Endodermal cell (in vitro differentiated cells): ENCODE data around the gene UNC5B. TPM values are rescaled to one million over a fixed set of nuclear protein-coding genes. Genes with fewer than 3 reads are reported as not detected.

Experiments used
- DNase-seq: peaks from one replicate; pipeline ENCODE4 v3.0.0-alpha.2; 2017
- H3K27ac ChIP-seq: 2 replicates; pipeline ENCODE4 v1.5.1; 2013; ENCODE audit warnings: mild to moderate bottlenecking, low read depth, low read length, moderate library complexity
- H3K27me3 ChIP-seq: 2 replicates; pipeline ENCODE4 v1.6.1; 2013; ENCODE audit warnings: mild to moderate bottlenecking, low read length, moderate library complexity; ENCODE audit not compliant: insufficient read depth, control insufficient read depth, poor library complexity, severe bottlenecking
- H3K36me3 ChIP-seq: 2 replicates; pipeline ENCODE4 v1.7.0; 2013; ENCODE audit warnings: mild to moderate bottlenecking, low read length, moderate library complexity; ENCODE audit not compliant: control insufficient read depth, insufficient read depth
- H3K4me1 ChIP-seq: one replicate; pipeline ENCODE4 v1.7.0; 2013; ENCODE audit warnings: low read length; ENCODE audit not compliant: control insufficient read depth, insufficient read depth
- H3K4me3 ChIP-seq: 2 replicates; pipeline ENCODE4 v1.5.1; 2013; ENCODE audit warnings: mild to moderate bottlenecking, low read length, moderate library complexity
- H3K9ac ChIP-seq: 2 replicates; pipeline ENCODE4 v1.6.1; 2013; ENCODE audit warnings: mild to moderate bottlenecking, low read length, moderate library complexity; ENCODE audit not compliant: poor library complexity, severe bottlenecking; ENCODE audit errors: extremely low read depth
- H3K9me3 ChIP-seq: 2 replicates; pipeline ENCODE4 v1.6.1; 2013; ENCODE audit warnings: mild to moderate bottlenecking, low read length, moderate library complexity; ENCODE audit not compliant: control insufficient read depth
- H3K27ac Mint-ChIP-seq: 2 replicates; pipeline ENCODE4 v1.8.0; 2020; ENCODE audit warnings: mixed read lengths
- H3K27me3 Mint-ChIP-seq: 2 replicates; pipeline ENCODE4 v1.8.0; 2021; ENCODE audit warnings: mild to moderate bottlenecking, mixed read lengths; ENCODE audit not compliant: insufficient read depth
- H3K36me3 Mint-ChIP-seq: 2 replicates; pipeline ENCODE4 v1.8.0; 2020; ENCODE audit warnings: low read depth, mixed read lengths
- H3K4me1 Mint-ChIP-seq: 2 replicates; pipeline ENCODE4 v1.8.0; 2020; ENCODE audit warnings: mixed read lengths
- H3K4me3 Mint-ChIP-seq: 2 replicates; pipeline ENCODE4 v1.8.0; 2020; ENCODE audit warnings: mild to moderate bottlenecking, moderate library complexity, mixed read lengths
- H3K9me3 Mint-ChIP-seq: 2 replicates; pipeline ENCODE4 v1.8.0; 2020; ENCODE audit warnings: mild to moderate bottlenecking, mixed read lengths
- CTCF ChIP-seq: fragments of 200-600 bp; sonication (generic); conservative IDR thresholded peaks from 2 replicates; pipeline ENCODE4 v1.5.0; 2021; ENCODE audit warnings: antibody characterized with exemption, mild to moderate bottlenecking
- WGBS, 2 experiments: methylation state at CpG; one replicate each; pipeline versions ENCODE4 v1.1.5 to v1.1.7; 2013; ENCODE audit warnings: missing lambda C conversion rate in 2 of 2, mixed read lengths in 1 of 2; ENCODE audit not compliant: insufficient coverage in 1 of 2, insufficient read length in 1 of 2; 5-methylcytosine and 5-hydroxymethylcytosine counted together
- total RNA-seq, 2 donors: library from RNA; stranded (reverse); fragmentation: NEBNext Ultra II Directional in 1 of 2; extraction: Animal tissue kit (Norgen Biotek cat#: 25700) in 1 of 2; gene quantifications; 2 replicates in 1 of 2; 3 replicates in 1 of 2; pipeline ENCODE4 v1.2.1, GENCODE V29; 2021

The UNC5B gene
- total RNA-seq, 2 donors from 2014 or later: 9.7 to 14.5 TPM

- no peaks in the 10 kb centered on the region for H3K36me3 Mint-ChIP-seq
- peaks cover 4% of the 10 kb centered on the region for H3K27me3 Mint-ChIP-seq
- H3K9ac ChIP-seq: no peak overlapping the region
- no peak for TF ChIP-seq CTCF
- no peak overlapping the region for H3K27ac Mint-ChIP-seq
- H3K27me3 ChIP-seq: no peaks in the 10 kb centered on the region
- no peak overlapping the region for H3K4me3 Mint-ChIP-seq
- H3K36me3 ChIP-seq: no peaks in the 10 kb centered on the region
- H3K9me3 ChIP-seq: peaks cover 3% of the 10 kb centered on the region
- H3K9me3 Mint-ChIP-seq: peaks cover 3% of the 10 kb centered on the region
- peaks cover 2% of the 10 kb centered on the region for H3K4me1 Mint-ChIP-seq
- no peak overlapping the region for H3K4me3 ChIP-seq
- 78 to 82% methylated on average over 11 to 13 of the region's 13 CpGs for WGBS, 2 experiments
- no peak overlapping the region for H3K27ac ChIP-seq
- H3K4me1 ChIP-seq: no peaks in the 10 kb centered on the region
- DNase-seq: peak; percentile 79
Measured at GRCh38 chr10:71191551-71192076, 20.8 kb upstream of the UNC5B start.

GRCh38 chr10:71193516-71193915 is 18.9 kb upstream of the UNC5B start:
- peaks cover 16% of the 10 kb centered on the region for H3K9me3 Mint-ChIP-seq
- no peak overlapping the region for H3K4me3 Mint-ChIP-seq
- H3K4me3 ChIP-seq: no peak overlapping the region
- H3K27ac ChIP-seq: no peak overlapping the region
- H3K27me3 Mint-ChIP-seq: peaks cover 4% of the 10 kb centered on the region
- H3K36me3 Mint-ChIP-seq: no peaks in the 10 kb centered on the region
- WGBS, 2 experiments: 83% methylated on average over 3 of the region's 3 CpGs; no CpG with 5 or more reads in 1 of the 2 experiments
- no peaks in the 10 kb centered on the region for H3K27me3 ChIP-seq
- DNase-seq: no peak
- H3K9me3 ChIP-seq: peaks cover 20% of the 10 kb centered on the region
- TF ChIP-seq CTCF: no peak
- no peaks in the 10 kb centered on the region for H3K4me1 ChIP-seq
- H3K9ac ChIP-seq: no peak overlapping the region
- peaks cover 2% of the 10 kb centered on the region for H3K4me1 Mint-ChIP-seq
- no peak overlapping the region for H3K27ac Mint-ChIP-seq
- H3K36me3 ChIP-seq: no peaks in the 10 kb centered on the region

GRCh38 chr10:71197955-71198354 is 14.4 kb upstream of the UNC5B start:
- H3K27me3 Mint-ChIP-seq: no peaks in the 10 kb centered on the region
- peaks cover 10% of the 10 kb centered on the region for H3K4me1 Mint-ChIP-seq
- H3K4me3 Mint-ChIP-seq: no peak overlapping the region
- H3K4me1 ChIP-seq: peaks cover 7% of the 10 kb centered on the region
- TF ChIP-seq CTCF: no peak
- H3K27ac Mint-ChIP-seq: no peak overlapping the region
- peaks cover 22% of the 10 kb centered on the region for H3K9me3 Mint-ChIP-seq
- no peaks in the 10 kb centered on the region for H3K36me3 Mint-ChIP-seq
- H3K27me3 ChIP-seq: no peaks in the 10 kb centered on the region
- H3K36me3 ChIP-seq: no peaks in the 10 kb centered on the region
- H3K4me3 ChIP-seq: no peak overlapping the region
- H3K9me3 ChIP-seq: peaks cover 28% of the 10 kb centered on the region
- no peak overlapping the region for H3K27ac ChIP-seq
- H3K9ac ChIP-seq: no peak overlapping the region
- no peak for DNase-seq
